ENCODE measurements around the gene FABP6. TPM values are rescaled to one million over a fixed set of nuclear protein-coding genes. Genes with fewer than 3 reads are reported as not detected.

Gene FABP6
- total and polyA plus RNA-seq, 2 donors from 2014 or later = not detected

DNA sequence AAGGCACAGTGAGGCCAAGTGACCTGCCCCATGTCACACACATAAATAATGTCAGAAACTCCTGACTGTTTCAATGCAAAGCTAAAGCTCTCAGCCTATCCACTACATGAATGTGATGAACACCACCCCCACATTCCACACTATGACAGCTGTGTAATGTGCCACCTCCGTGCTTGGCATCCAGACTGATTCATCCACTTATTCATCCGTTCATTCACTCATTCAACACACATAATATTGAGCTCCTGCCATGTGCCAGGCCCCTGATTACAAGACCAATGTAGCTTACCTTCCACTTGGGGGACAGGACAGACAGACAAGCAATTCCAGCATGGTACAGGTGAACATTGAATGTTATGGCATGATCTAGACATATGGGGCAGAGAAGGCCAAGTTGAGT is 46.2 kb upstream of the FABP6 start:
- Histone ChIP-seq H3K9me3 (ENCODE audit: control insufficient read depth in 2 of 3, insufficient read depth in 1 of 3, low read length in 3 of 3) (no peaks in the 10 kb centered on the region), H3K4me1 (ENCODE audit: control insufficient read depth in 2 of 3, insufficient read depth in 2 of 3, low read depth in 1 of 3, low read length in 3 of 3) (no peaks in the 10 kb centered on the region), H3K36me3 (ENCODE audit: control insufficient read depth in 2 of 3, insufficient read depth in 3 of 3, low read length in 3 of 3) (no peaks in the 10 kb centered on the region), H3K27me3 (ENCODE audit: control insufficient read depth, insufficient read depth, low read length) (no peaks in the 10 kb centered on the region), H3K9ac (ENCODE audit: low read length in 3 of 3) (no peak overlapping the region), H3K4me3 (ENCODE audit: low read length in 3 of 3) (no peak overlapping the region), H3K27ac (ENCODE audit: low read depth in 2 of 2, low read length in 2 of 2) (no peak overlapping the region)
- DNase-seq (no peak), FAIRE-seq (no peak)
- intact Hi-C loops (cut with DNase I) = no loop called here
- TF ChIP-seq, protein P1, sequence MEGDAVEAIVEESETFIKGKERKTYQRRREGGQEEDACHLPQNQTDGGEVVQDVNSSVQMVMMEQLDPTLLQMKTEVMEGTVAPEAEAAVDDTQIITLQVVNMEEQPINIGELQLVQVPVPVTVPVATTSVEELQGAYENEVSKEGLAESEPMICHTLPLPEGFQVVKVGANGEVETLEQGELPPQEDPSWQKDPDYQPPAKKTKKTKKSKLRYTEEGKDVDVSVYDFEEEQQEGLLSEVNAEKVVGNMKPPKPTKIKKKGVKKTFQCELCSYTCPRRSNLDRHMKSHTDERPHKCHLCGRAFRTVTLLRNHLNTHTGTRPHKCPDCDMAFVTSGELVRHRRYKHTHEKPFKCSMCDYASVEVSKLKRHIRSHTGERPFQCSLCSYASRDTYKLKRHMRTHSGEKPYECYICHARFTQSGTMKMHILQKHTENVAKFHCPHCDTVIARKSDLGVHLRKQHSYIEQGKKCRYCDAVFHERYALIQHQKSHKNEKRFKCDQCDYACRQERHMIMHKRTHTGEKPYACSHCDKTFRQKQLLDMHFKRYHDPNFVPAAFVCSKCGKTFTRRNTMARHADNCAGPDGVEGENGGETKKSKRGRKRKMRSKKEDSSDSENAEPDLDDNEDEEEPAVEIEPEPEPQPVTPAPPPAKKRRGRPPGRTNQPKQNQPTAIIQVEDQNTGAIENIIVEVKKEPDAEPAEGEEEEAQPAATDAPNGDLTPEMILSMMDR (IDR thresholded peaks at IDR 0.05; ENCODE audit: borderline replicate concordance, extremely low read depth, insufficient read depth) = no peak

- Histone ChIP-seq H3K27me3 (ENCODE audit: control insufficient read depth, insufficient read depth, low read length) (no peaks in the 10 kb centered on the region), H3K9ac (ENCODE audit: low read length in 3 of 3) (no peak overlapping the region), H3K36me3 (ENCODE audit: control insufficient read depth in 2 of 3, insufficient read depth in 3 of 3, low read length in 3 of 3) (no peaks in the 10 kb centered on the region), H3K4me1 (ENCODE audit: control insufficient read depth in 2 of 3, insufficient read depth in 2 of 3, low read depth in 1 of 3, low read length in 3 of 3) (no peaks in the 10 kb centered on the region), H3K27ac (ENCODE audit: low read depth in 2 of 2, low read length in 2 of 2) (no peak overlapping the region), H3K9me3 (ENCODE audit: control insufficient read depth in 2 of 3, insufficient read depth in 1 of 3, low read length in 3 of 3) (no peaks in the 10 kb centered on the region), H3K4me3 (ENCODE audit: low read length in 3 of 3) (no peak overlapping the region)
- no peak for DNase-seq
- TF ChIP-seq, protein P1 (IDR thresholded peaks at IDR 0.05; ENCODE audit: borderline replicate concordance, extremely low read depth, insufficient read depth) = no peak
- intact Hi-C loops (cut with DNase I) = no loop called here
- no peak for FAIRE-seq
Observed at GRCh38 chr5:160185626-160186360, 43.5 kb upstream of the FABP6 start.

- no peaks in the 10 kb centered on the region for H3K27me3 ChIP-seq (ENCODE audit: control insufficient read depth, insufficient read depth, low read length)
- H3K9me3 ChIP-seq (ENCODE audit: control insufficient read depth in 2 of 3, insufficient read depth in 1 of 3, low read length in 3 of 3) = no peaks in the 10 kb centered on the region
- no peaks in the 10 kb centered on the region for H3K36me3 ChIP-seq (ENCODE audit: control insufficient read depth in 2 of 3, insufficient read depth in 3 of 3, low read length in 3 of 3)
- intact Hi-C loops (cut with DNase I) = no loop called here
- TF ChIP-seq, protein P1 (IDR thresholded peaks at IDR 0.05; ENCODE audit: borderline replicate concordance, extremely low read depth, insufficient read depth) = no peak
- no peak overlapping the region for H3K9ac ChIP-seq (ENCODE audit: low read length in 3 of 3)
- no peaks in the 10 kb centered on the region for H3K4me1 ChIP-seq (ENCODE audit: control insufficient read depth in 2 of 3, insufficient read depth in 2 of 3, low read depth in 1 of 3, low read length in 3 of 3)
- FAIRE-seq = no peak
- no peak overlapping the region for H3K4me3 ChIP-seq (ENCODE audit: low read length in 3 of 3)
- no peak for DNase-seq
- no peak overlapping the region for H3K27ac ChIP-seq (ENCODE audit: low read depth in 2 of 2, low read length in 2 of 2)
Observed at GRCh38 chr5:160186480-160186879, 42.8 kb upstream of the FABP6 start.

DNA sequence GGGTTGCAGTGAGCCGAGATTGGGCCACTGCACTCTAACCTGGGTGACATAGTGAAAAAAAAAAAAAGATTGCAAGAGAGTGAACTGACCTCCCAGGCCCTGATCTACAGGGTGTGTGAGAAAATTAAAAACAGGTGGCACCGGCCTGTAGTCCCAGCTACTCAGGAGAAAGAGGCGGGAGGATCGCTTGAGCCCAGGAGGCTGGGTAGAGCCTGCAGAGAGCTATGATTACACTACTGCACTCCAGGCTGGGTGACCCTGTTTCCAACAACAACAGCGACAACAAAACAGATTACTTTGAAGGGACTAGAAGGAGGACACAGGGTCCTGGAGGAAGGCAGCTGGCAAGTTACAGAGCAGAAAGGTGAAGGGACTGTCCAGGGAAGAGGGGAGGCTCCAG is 42.2 kb upstream of the FABP6 start:
- H3K27me3 ChIP-seq (ENCODE audit: control insufficient read depth, insufficient read depth, low read length) = no peaks in the 10 kb centered on the region
- H3K9me3 ChIP-seq (ENCODE audit: control insufficient read depth in 2 of 3, insufficient read depth in 1 of 3, low read length in 3 of 3) = no peaks in the 10 kb centered on the region
- H3K27ac ChIP-seq (ENCODE audit: low read depth in 2 of 2, low read length in 2 of 2) = no peak overlapping the region
- no peaks in the 10 kb centered on the region for H3K36me3 ChIP-seq (ENCODE audit: control insufficient read depth in 2 of 3, insufficient read depth in 3 of 3, low read length in 3 of 3)
- H3K9ac ChIP-seq (ENCODE audit: low read length in 3 of 3) = no peak overlapping the region
- no peak overlapping the region for H3K4me3 ChIP-seq (ENCODE audit: low read length in 3 of 3)
- H3K4me1 ChIP-seq (ENCODE audit: control insufficient read depth in 2 of 3, insufficient read depth in 2 of 3, low read depth in 1 of 3, low read length in 3 of 3) = no peaks in the 10 kb centered on the region
- FAIRE-seq = no peak
- DNase-seq = no peak
- intact Hi-C loops (cut with DNase I) = no loop called here
- TF ChIP-seq, protein P1 (IDR thresholded peaks at IDR 0.05; ENCODE audit: borderline replicate concordance, extremely low read depth, insufficient read depth) = no peak
